SK-N-SH (cell line): ENCODE data around the gene HTR6. TPM values are rescaled to one million over a fixed set of nuclear protein-coding genes. Genes with fewer than 3 reads are reported as not detected.

Source experiments
- CTCF ChIA-PET: fragments of 300-600, 350-600 bp; formaldehyde crosslinking; extraction: SDS; loops from one replicate; lab custom pipeline; 2021; lab: Yijun Ruan, JAX
- POLR2A ChIA-PET: fragments of 350-600 bp; sonication (Branson Sonifier 250); formaldehyde crosslinking; extraction: SDS; loops from one replicate; lab custom pipeline; 2020; ENCODE audit warnings: antibody characterized with exemption, inconsistent platforms; lab: Yijun Ruan, JAX
- DNase-seq: peaks from one replicate; pipeline ENCODE4 v3.0.0; 2012
- H2AFZ ChIP-seq: fragments of 200-600 bp; sonication (generic); 2 replicates; pipeline ENCODE4 v1.8.1; 2016; ENCODE audit warnings: antibody characterized with exemption, mild to moderate bottlenecking, low read depth
- H3F3A ChIP-seq: fragments of 200-600 bp; sonication (generic); replicated peaks from 2 replicates; pipeline ENCODE3; 2016; ENCODE audit warnings: antibody characterized with exemption, mild to moderate bottlenecking; ENCODE audit not compliant: insufficient read depth
- H3K27ac ChIP-seq, 2 experiments: fragments of 200-500 bp in 1 of 2; fragments of 200-600 bp in 1 of 2; sonication (Bioruptor generic) in 1 of 2; sonication (generic), shearing (Covaris generic) in 1 of 2; 2 replicates each; pipeline versions ENCODE4 v1.5.1 to v1.6.1; 2014 to 2016; ENCODE audit warnings: low read depth in 2 of 2, inconsistent platforms in 1 of 2, low read length in 1 of 2, mild to moderate bottlenecking in 1 of 2, mixed read lengths in 1 of 2
- H3K27me3 ChIP-seq: fragments of 200-600 bp; sonication (generic), shearing (Covaris generic); 2 replicates; pipeline ENCODE4 v1.6.1; 2016; ENCODE audit warnings: mixed run types; ENCODE audit not compliant: insufficient read depth
- H3K36me3 ChIP-seq, 2 experiments: fragments of 200-500 bp in 1 of 2; fragments of 200-600 bp in 1 of 2; sonication (Bioruptor generic) in 1 of 2; sonication (generic) in 1 of 2; replicated peaks in 1 of 2; 2 replicates each; pipeline versions ENCODE3 to v1.5.1; 2014 to 2016; ENCODE audit warnings: low read length in 1 of 2, mild to moderate bottlenecking in 1 of 2; ENCODE audit not compliant: insufficient read depth in 2 of 2, control insufficient read depth in 1 of 2
- H3K4me1 ChIP-seq, 2 experiments: fragments of 200-500 bp in 1 of 2; fragments of 200-600 bp in 1 of 2; sonication (Bioruptor generic) in 1 of 2; sonication (generic), shearing (Covaris generic) in 1 of 2; 2 replicates each; pipeline versions ENCODE4 v1.5.1 to v1.6.1; 2014 to 2016; ENCODE audit warnings: low read depth in 1 of 2, low read length in 1 of 2, mixed run types in 1 of 2; ENCODE audit not compliant: insufficient read depth in 2 of 2, control insufficient read depth in 1 of 2
- H3K4me2 ChIP-seq: fragments of 200-600 bp; sonication (generic), shearing (Covaris generic); 2 replicates; pipeline ENCODE4 v1.6.1; 2017; ENCODE audit warnings: mixed run types
- H3K4me3 ChIP-seq, 2 experiments: fragments of 200-500 bp in 1 of 2; fragments of 200-600 bp in 1 of 2; sonication (Bioruptor generic) in 1 of 2; sonication (generic), shearing (Covaris generic) in 1 of 2; 2 replicates each; pipeline versions ENCODE4 v1.5.1 to v1.8.1; 2014 to 2016; ENCODE audit warnings: low read depth in 2 of 2, inconsistent platforms in 1 of 2, low read length in 1 of 2, mild to moderate bottlenecking in 1 of 2, mixed read lengths in 1 of 2, moderate library complexity in 1 of 2
- H3K79me2 ChIP-seq: fragments of 200-600 bp; sonication (generic); 2 replicates; pipeline ENCODE4 v1.8.1; 2017; ENCODE audit warnings: mild to moderate bottlenecking; ENCODE audit not compliant: insufficient read depth
- H3K9ac ChIP-seq: fragments of 200-600 bp; sonication (generic); 2 replicates; pipeline ENCODE4 v1.6.1; 2017; ENCODE audit warnings: mixed run types
- H3K9me2 ChIP-seq: fragments of 200-600 bp; sonication (generic); 2 replicates; pipeline ENCODE4 v1.6.1; 2017; ENCODE audit warnings: mixed run types
- H3K9me3 ChIP-seq: fragments of 200-600 bp; sonication (generic); 2 replicates; pipeline ENCODE4 v1.6.1; 2017; ENCODE audit warnings: mixed run types, mild to moderate bottlenecking, moderate library complexity
- H4K20me1 ChIP-seq: fragments of 200-600 bp; sonication (generic); 2 replicates; pipeline ENCODE4 v1.6.1; 2017; ENCODE audit warnings: mild to moderate bottlenecking, mixed run types; ENCODE audit not compliant: insufficient read depth
- CHD2 ChIP-seq: fragments of 150-350 bp; IDR thresholded peaks from 2 replicates; pipeline ENCODE4 v1.6.1; 2018; ENCODE audit warnings: low read length; ENCODE audit not compliant: partially characterized antibody
- EZH2phosphoT487 ChIP-seq: fragments of 200-600 bp; sonication (generic); IDR thresholded peaks from 2 replicates; pipeline ENCODE4 v1.6.1; 2017; ENCODE audit warnings: low read depth, mixed run types, mild to moderate bottlenecking, antibody characterized with exemption, moderate library complexity, borderline replicate concordance
- FOSL2 ChIP-seq: IDR thresholded peaks from 2 replicates; pipeline ENCODE4 v1.4.0; 2012; ENCODE audit warnings: low read depth, mild to moderate bottlenecking, moderate library complexity, borderline replicate concordance
- FOXJ3 ChIP-seq: sonication (generic); formaldehyde crosslinking; IDR thresholded peaks from 2 replicates; pipeline ENCODE4 v1.5.1; 2020; ENCODE audit warnings: mild to moderate bottlenecking, missing genetic modification reagents
- FOXM1 ChIP-seq: IDR thresholded peaks from 2 replicates; pipeline ENCODE4 v1.4.0; 2012; ENCODE audit warnings: low read depth, mild to moderate bottlenecking
- JUND ChIP-seq: IDR thresholded peaks from 2 replicates; pipeline ENCODE4 v1.4.0; 2012
- POLR2AphosphoS5 ChIP-seq: IDR thresholded peaks from 2 replicates; pipeline ENCODE4 v1.6.1; 2012; ENCODE audit warnings: low read depth, low read length
- RAD21 ChIP-seq: IDR thresholded peaks from 2 replicates; pipeline ENCODE4 v1.6.1; 2012; ENCODE audit warnings: mild to moderate bottlenecking, low read length
- RCOR1 ChIP-seq: fragments of 150-350 bp; IDR thresholded peaks from 2 replicates; pipeline ENCODE4 v1.6.1; 2017; ENCODE audit warnings: antibody characterized with exemption, low read length
- SIN3A ChIP-seq: IDR thresholded peaks from 2 replicates; pipeline ENCODE4 v1.6.1; 2012; ENCODE audit warnings: low read depth, mild to moderate bottlenecking, low read length, moderate library complexity, borderline replicate concordance
- SMC3 ChIP-seq: IDR thresholded peaks from 2 replicates; pipeline ENCODE4 v1.6.1; 2012; ENCODE audit warnings: low read depth, low read length, improper control_type of control experiment
- TAF1 ChIP-seq: IDR thresholded peaks from 2 replicates; pipeline ENCODE4 v1.6.1; 2012; ENCODE audit warnings: low read depth, mild to moderate bottlenecking, low read length, moderate library complexity, borderline replicate concordance
- TCF12 ChIP-seq: IDR thresholded peaks from 2 replicates; pipeline ENCODE4 v1.4.0; 2012
- TEAD4 ChIP-seq: IDR thresholded peaks from 2 replicates; pipeline ENCODE4 v1.4.0; 2012; ENCODE audit warnings: mild to moderate bottlenecking, borderline replicate concordance; ENCODE audit not compliant: insufficient read depth
- YY1 ChIP-seq: IDR thresholded peaks from 2 replicates; pipeline ENCODE4 v1.4.0; 2012; ENCODE audit warnings: low read depth, mild to moderate bottlenecking
- WGBS: methylation state at CpG from one replicate; pipeline ENCODE4 v1.1.6; 2017; ENCODE audit warnings: low lambda C conversion rate; 5-methylcytosine and 5-hydroxymethylcytosine counted together
- polyA plus RNA-seq, 3 experiments: library from polyadenylated mRNA; depleted of rRNA; stranded (reverse); fragments of >200 nt; gene quantifications; 2 replicates each; pipeline ENCODE4 v1.2.3, GENCODE V29; 2012
- TF ChIP-seq, protein P1 (sequence below): IDR thresholded peaks from 2 replicates; pipeline ENCODE4 v1.6.1; 2012; ENCODE audit warnings: mild to moderate bottlenecking, low read depth, low read length, moderate library complexity
- TF ChIP-seq, protein P2 (sequence below): IDR thresholded peaks from 2 replicates; pipeline ENCODE4 v1.4.0; 2012; ENCODE audit warnings: low read depth, borderline replicate concordance
- TF ChIP-seq, protein P3 (sequence below): IDR thresholded peaks from 2 replicates; pipeline ENCODE4; 2012

HTR6 gene
- polyA plus RNA-seq, 1 of the 3 experiments (the other 2 are of a cell fraction) = 0.05 TPM

DNA sequence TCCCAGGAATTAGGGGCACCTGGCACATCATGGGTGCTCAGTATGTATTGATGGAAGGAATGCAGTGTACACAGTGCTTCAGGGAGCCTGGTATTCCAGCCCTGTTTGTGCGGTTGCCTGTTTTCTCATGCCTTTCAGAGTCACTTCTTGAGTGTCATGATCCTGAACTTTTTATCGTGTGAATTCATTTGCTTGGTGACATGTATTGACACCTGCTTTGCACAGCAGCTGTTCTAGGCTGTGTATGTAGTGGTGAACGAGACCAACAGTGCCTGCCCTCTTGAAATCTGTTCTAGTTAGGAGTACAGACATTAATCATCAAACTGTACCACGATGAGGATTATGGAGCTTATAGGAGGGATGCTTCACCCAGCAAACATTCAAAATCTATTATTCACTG lies 6.1 kb downstream of the HTR6 start:
- no peak overlapping the region for H3K4me2 ChIP-seq
- no peaks in the 10 kb centered on the region for H3K27me3 ChIP-seq
- ChIA-PET POLR2A (no interaction called here), CTCF (interaction anchor here (1.4 to 33.1 kb wide), 3 partner anchors 10 to 326 kb away, joined by 3 to 553 read pairs (median 23); no protein-coding TSS in a partner anchor)
- no peak overlapping the region for H3K9ac ChIP-seq
- H3F3A ChIP-seq = no peaks in the 10 kb centered on the region
- WGBS = 60% methylated on average over 4 of the region's 4 CpGs
- no peaks in the 10 kb centered on the region for H4K20me1 ChIP-seq
- no peak overlapping the region for H3K4me3 ChIP-seq
- no peaks in the 10 kb centered on the region for H3K9me2 ChIP-seq
- H3K4me1 ChIP-seq = no peaks in the 10 kb centered on the region; a peak in 1 of 4 replicates
- no peak for TF ChIP-seq TCF12
- TF ChIP-seq, protein P1, sequence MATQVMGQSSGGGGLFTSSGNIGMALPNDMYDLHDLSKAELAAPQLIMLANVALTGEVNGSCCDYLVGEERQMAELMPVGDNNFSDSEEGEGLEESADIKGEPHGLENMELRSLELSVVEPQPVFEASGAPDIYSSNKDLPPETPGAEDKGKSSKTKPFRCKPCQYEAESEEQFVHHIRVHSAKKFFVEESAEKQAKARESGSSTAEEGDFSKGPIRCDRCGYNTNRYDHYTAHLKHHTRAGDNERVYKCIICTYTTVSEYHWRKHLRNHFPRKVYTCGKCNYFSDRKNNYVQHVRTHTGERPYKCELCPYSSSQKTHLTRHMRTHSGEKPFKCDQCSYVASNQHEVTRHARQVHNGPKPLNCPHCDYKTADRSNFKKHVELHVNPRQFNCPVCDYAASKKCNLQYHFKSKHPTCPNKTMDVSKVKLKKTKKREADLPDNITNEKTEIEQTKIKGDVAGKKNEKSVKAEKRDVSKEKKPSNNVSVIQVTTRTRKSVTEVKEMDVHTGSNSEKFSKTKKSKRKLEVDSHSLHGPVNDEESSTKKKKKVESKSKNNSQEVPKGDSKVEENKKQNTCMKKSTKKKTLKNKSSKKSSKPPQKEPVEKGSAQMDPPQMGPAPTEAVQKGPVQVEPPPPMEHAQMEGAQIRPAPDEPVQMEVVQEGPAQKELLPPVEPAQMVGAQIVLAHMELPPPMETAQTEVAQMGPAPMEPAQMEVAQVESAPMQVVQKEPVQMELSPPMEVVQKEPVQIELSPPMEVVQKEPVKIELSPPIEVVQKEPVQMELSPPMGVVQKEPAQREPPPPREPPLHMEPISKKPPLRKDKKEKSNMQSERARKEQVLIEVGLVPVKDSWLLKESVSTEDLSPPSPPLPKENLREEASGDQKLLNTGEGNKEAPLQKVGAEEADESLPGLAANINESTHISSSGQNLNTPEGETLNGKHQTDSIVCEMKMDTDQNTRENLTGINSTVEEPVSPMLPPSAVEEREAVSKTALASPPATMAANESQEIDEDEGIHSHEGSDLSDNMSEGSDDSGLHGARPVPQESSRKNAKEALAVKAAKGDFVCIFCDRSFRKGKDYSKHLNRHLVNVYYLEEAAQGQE = no peak
- TF ChIP-seq FOSL2 = no peak
- TF ChIP-seq, protein P2, sequence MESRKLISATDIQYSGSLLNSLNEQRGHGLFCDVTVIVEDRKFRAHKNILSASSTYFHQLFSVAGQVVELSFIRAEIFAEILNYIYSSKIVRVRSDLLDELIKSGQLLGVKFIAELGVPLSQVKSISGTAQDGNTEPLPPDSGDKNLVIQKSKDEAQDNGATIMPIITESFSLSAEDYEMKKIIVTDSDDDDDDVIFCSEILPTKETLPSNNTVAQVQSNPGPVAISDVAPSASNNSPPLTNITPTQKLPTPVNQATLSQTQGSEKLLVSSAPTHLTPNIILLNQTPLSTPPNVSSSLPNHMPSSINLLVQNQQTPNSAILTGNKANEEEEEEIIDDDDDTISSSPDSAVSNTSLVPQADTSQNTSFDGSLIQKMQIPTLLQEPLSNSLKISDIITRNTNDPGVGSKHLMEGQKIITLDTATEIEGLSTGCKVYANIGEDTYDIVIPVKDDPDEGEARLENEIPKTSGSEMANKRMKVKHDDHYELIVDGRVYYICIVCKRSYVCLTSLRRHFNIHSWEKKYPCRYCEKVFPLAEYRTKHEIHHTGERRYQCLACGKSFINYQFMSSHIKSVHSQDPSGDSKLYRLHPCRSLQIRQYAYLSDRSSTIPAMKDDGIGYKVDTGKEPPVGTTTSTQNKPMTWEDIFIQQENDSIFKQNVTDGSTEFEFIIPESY = no peak
- no peak for TF ChIP-seq FOXM1
- no peak for TF ChIP-seq TAF1
- TF ChIP-seq FOXJ3 (CRISPR knock-in tag) = no peak
- TF ChIP-seq YY1 = no peak
- TF ChIP-seq, protein P3, sequence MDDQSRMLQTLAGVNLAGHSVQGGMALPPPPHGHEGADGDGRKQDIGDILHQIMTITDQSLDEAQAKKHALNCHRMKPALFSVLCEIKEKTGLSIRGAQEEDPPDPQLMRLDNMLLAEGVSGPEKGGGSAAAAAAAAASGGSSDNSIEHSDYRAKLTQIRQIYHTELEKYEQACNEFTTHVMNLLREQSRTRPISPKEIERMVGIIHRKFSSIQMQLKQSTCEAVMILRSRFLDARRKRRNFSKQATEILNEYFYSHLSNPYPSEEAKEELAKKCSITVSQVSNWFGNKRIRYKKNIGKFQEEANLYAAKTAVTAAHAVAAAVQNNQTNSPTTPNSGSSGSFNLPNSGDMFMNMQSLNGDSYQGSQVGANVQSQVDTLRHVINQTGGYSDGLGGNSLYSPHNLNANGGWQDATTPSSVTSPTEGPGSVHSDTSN = no peak
- no peak for TF ChIP-seq SIN3A
- no peak for TF ChIP-seq RAD21
- TF ChIP-seq RCOR1 = no peak
- no peak for TF ChIP-seq SMC3
- no peak for TF ChIP-seq TEAD4
- no peak for TF ChIP-seq JUND
- TF ChIP-seq CHD2 = no peak
- no peak for TF ChIP-seq POLR2AphosphoS5
- TF ChIP-seq EZH2phosphoT487 = no peak
- no peak overlapping the region for H3K27ac ChIP-seq
- H3K9me3 ChIP-seq = no peaks in the 10 kb centered on the region
- no peak overlapping the region for H2AFZ ChIP-seq
- no peaks in the 10 kb centered on the region for H3K79me2 ChIP-seq
- no peaks in the 10 kb centered on the region for H3K36me3 ChIP-seq
- DNase-seq = no peak
